NCI-H748 treated with DMSO at 0.1 percent for 48 hours (cell line): ENCODE results near the gene RAP1GAP2.
A peak's percentile ranks its signal among the peaks of the same experiment; 100 is the strongest.

Experiments used
- DNase-seq: peaks from one replicate; lab custom pipeline; 2025; lab: John Stamatoyannopoulos, UW

Gene RAP1GAP2

GRCh38 chr17:2853283-2854142, 57.3 kb downstream of the RAP1GAP2 start:
- no peak for DNase-seq

DNA sequence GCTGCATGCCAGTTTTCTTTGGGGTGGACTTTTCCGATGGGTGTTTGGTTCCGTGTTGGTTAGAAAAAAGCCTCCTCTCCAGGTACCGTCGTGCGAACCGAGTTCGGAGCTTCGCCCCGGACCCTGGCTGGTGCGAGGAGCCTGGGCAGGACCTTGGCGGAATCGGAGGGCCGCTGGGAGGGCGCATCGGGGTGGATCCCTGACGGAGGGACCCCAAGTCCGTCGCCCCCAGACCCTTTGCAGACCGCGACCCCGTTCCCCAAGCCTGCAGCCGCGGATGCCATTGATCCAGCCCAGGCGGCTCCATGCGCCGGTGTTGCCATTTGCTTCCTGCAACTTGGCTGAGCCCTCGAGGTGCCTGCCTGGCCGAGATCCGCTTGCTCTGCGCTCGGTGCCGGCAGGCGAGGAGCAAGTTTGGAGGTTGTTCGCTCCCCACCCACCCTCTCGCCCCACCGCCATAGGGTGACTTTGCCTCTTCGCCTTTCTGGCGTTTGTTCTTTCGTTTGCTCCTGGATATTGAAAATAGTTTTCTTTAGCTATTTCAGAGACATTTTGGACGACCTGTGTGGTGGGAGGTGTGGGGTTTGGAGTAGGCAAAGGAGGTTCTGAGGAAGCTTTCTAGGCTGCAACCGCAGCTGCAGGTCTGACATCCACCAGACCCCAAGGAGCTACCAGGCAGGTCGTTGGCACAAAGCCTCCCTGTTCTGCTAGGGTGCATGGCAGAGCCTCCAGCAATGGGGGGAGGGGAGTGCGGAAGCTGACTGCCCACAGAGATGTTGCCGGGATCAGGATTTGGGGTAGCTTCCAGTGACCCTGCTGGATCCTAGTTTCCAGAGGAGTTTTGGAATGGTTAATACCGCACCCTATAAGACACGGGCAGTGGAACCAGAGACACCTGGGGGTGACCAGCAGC, 58.2 kb downstream of the RAP1GAP2 start:
- peak; percentile 15 for DNase-seq

GRCh38 chr17:2855063-2855600, 58.9 kb downstream of the RAP1GAP2 start:
- no peak for DNase-seq

DNA sequence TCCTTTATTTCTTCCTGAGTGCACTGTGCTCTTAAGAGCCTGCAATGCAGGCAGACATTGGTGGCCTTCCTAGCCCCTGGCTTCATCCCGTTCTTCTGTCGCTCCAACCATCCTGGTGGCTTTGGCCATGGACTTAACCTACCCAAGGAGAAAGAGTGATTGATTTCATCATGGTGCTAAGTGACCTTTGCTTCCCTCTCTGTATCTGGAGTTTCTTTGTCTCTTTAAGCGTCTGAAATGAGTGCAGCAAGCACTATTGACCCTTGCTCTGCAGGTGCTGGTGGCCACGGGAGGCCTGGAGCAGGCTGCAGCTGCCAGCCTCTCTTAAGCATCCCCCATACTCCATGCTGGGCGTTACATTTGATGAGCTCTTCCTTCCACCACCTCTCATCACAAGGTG, 60.5 kb downstream of the RAP1GAP2 start:
- DNase-seq: no peak

GRCh38 chr17:2860045-2860444, 63.8 kb downstream of the RAP1GAP2 start:
- no peak for DNase-seq

DNA sequence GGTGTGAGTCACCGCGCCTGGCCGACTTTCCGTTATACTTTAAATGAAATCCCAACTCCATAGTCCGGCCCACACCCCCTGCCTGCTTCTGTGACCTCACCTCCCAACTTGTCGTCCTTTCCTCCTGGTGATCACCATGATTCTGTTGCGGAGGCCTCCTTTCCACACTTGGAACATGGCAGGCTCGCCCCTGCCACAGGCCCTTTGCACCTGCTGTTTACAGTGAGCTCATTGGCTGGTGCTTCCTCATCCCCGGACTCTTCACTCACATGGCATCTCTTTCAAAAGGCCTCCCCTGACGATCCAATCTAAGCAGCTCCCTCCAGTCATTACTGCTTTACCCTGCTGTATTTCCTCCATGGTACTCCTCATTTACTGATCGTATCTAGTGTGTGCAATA, 64.6 kb downstream of the RAP1GAP2 start:
- DNase-seq: no peak

GRCh38 chr17:2862197-2862596, 66.0 kb downstream of the RAP1GAP2 start:
- DNase-seq: no peak

DNA sequence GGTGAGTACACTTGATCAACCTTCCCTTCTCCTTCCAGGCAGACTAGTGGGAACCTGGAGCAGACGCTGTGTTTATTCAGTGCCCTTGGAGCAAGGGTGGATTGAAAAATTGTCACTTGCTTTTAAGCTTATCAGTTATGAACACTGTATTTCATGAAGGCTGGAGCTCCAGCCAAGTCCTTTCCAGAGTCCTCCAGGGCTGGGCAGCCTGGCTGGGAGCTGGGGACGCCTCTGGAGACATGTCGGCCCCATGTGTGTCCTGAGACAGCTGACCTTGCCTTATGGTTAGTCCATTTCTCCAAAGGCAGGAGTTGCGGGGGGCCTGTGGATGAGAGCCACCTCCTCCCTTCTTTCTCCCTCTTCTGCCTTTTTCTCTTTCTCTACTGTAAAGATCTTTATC, 67.0 kb downstream of the RAP1GAP2 start:
- no peak for DNase-seq

DNA sequence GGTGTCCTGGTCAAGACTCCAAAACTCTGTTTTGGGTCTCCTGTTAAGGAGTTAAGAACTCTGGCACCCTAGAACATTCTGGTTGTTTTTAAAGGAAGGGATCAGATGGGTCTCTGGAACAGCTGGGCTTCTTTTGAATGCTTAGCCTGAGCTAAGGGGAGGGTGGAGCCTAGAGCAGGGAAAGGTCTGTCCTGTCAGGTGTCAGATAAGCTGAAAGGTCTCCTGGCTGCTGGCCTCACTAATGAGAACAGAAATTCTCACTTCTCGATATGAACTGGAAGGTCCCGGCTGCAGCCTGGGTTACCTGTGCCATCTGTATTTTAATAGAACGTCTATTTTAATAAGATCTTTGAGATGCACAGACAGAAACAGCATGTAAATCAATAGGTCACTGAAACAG, 69.0 kb downstream of the RAP1GAP2 start:
- no peak for DNase-seq

- DNase-seq: no peak
Observed at GRCh38 chr17:2867441-2868424, 71.5 kb downstream of the RAP1GAP2 start.

- DNase-seq: no peak
Observed at GRCh38 chr17:2869604-2870003, 73.4 kb downstream of the RAP1GAP2 start.

DNA sequence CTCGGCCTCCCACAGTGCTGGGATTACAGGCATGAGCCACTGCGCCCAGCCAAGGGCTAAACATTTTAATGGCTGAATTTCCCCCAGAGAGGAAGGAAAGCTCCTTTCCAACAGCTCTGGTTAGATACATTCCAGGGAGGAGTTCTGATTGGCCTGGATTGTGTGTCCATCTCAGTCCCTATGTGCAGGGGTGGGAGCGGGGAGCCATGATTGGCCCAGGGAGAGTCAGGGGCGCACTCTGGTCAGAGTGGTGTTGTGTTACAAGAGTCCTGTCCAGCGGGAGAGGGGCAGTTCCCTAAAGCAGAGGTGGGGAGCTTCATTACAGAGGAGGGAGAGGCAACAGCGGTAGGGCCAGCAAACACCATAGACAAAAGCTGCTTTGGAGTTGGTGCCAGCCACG, 75.0 kb downstream of the RAP1GAP2 start:
- no peak for DNase-seq

- no peak for DNase-seq
Observed at GRCh38 chr17:2871720-2872119, 75.5 kb downstream of the RAP1GAP2 start.

GRCh38 chr17:2872282-2872681, 76.0 kb downstream of the RAP1GAP2 start:
- DNase-seq: no peak

DNA sequence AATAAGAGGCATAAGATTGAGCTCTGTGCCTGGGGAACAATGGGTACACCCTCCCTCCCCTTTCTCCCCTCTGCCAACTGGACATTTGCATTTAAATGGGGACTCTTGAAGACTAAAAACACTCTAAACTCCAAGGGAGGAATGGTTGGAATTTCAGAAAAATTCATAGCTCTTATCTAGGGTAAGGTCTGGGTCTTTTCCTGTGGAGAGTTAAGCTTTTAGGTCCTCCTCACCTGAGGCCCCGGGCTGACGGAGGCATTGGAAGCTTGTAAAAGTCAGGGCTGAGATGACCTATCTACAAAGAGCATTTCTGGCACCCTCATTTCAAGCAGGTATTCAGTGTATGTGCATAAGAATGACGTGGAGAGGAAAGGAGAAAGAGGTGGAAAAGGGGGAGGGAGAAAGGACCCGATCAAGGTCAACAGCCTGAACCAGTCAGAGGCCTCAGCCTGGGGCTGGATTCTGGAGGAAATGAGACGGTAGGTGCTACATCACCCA, 78.0 kb downstream of the RAP1GAP2 start:
- no peak for DNase-seq

- DNase-seq: no peak
Observed at GRCh38 chr17:2875608-2876007, 79.4 kb downstream of the RAP1GAP2 start.

DNA sequence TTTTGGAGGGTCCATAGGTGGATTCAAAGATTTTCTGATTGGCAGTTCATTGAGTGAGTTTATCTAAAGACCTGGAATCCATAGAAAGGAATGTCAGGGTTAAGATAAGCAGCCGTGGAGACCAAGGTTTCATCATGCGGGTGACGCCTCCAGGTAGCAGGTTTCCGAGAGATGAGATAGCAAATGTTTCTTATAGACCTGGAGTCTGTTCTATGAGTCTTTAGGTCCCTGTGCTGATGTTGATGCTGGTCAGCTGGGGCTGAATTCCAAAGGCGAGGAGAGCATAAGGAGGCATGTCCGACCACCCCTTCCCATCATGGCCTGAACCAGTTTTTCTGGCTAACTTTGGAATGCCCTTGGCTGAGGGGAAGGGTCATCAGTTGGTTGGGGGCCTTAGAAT, 80.2 kb downstream of the RAP1GAP2 start:
- no peak for DNase-seq

- DNase-seq: no peak
Observed at GRCh38 chr17:2878751-2879254, 82.6 kb downstream of the RAP1GAP2 start.

- no peak for DNase-seq
Observed at GRCh38 chr17:2880050-2880449, 83.8 kb downstream of the RAP1GAP2 start.

DNA sequence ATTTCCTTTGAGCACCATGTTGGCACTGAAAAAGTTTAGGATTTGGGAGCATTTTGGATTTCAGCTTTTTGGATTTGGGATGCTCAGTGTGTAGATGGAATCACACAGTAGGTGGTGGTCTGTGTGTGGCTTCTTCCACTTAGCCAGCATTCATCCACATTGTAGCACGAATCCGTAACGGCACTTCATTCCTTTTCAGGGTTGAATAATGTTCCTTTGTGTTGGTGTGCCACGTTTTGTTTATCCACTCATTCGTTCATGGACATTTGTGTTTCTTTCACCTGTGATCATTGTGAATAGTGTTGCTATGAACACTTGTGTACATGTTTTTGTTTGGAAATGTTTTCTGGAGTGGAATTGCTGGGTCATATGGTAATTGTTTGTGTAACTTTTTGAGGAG, 85.1 kb downstream of the RAP1GAP2 start:
- DNase-seq: no peak

- no peak for DNase-seq
Observed at GRCh38 chr17:2883544-2884213, 87.4 kb downstream of the RAP1GAP2 start.
